ENCODE measurements around the gene MTHFD1L.

MTHFD1L gene

DNA sequence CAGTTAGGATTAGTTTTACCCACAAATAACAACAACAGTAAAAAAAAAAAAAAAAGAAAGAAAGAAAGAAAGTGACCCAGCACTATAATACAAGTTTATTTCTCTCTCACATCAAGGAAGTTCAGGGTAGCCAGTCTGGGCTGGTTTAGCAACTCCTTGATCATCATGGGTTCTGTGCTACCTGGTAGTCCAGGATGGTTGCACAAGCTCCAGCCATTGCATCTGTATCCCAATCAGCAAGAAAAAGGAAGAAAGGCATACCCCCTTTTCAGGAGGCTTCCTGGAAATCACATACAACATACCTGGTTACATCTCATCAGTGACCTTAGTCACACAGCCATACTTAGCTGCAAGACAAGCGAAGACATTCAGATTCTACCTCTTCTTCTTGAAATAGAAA lies 128.5 kb downstream of the MTHFD1L start:
- in situ Hi-C loops (cut with HindIII; ENCODE audit: low sequenced_read_pairs), result no loop called here
- DNase-seq (ENCODE audit: low read depth, low spot score), result no peak
- no peak overlapping the region for H3K4me3 ChIP-seq (ENCODE audit: low read depth, low read length)
- TF ChIP-seq, protein P1, sequence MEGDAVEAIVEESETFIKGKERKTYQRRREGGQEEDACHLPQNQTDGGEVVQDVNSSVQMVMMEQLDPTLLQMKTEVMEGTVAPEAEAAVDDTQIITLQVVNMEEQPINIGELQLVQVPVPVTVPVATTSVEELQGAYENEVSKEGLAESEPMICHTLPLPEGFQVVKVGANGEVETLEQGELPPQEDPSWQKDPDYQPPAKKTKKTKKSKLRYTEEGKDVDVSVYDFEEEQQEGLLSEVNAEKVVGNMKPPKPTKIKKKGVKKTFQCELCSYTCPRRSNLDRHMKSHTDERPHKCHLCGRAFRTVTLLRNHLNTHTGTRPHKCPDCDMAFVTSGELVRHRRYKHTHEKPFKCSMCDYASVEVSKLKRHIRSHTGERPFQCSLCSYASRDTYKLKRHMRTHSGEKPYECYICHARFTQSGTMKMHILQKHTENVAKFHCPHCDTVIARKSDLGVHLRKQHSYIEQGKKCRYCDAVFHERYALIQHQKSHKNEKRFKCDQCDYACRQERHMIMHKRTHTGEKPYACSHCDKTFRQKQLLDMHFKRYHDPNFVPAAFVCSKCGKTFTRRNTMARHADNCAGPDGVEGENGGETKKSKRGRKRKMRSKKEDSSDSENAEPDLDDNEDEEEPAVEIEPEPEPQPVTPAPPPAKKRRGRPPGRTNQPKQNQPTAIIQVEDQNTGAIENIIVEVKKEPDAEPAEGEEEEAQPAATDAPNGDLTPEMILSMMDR (IDR thresholded peaks at IDR 0.05; ENCODE audit: low read depth, low read length), result no peak

GRCh38 chr6:150996968-150997367 lies 131.5 kb downstream of the MTHFD1L start:
- TF ChIP-seq, protein P1 (IDR thresholded peaks at IDR 0.05; ENCODE audit: low read depth, low read length), result no peak
- in situ Hi-C loops (cut with HindIII; ENCODE audit: low sequenced_read_pairs), result no loop called here
- no peak for DNase-seq (ENCODE audit: low read depth, low spot score)
- no peak overlapping the region for H3K4me3 ChIP-seq (ENCODE audit: low read depth, low read length)

DNA sequence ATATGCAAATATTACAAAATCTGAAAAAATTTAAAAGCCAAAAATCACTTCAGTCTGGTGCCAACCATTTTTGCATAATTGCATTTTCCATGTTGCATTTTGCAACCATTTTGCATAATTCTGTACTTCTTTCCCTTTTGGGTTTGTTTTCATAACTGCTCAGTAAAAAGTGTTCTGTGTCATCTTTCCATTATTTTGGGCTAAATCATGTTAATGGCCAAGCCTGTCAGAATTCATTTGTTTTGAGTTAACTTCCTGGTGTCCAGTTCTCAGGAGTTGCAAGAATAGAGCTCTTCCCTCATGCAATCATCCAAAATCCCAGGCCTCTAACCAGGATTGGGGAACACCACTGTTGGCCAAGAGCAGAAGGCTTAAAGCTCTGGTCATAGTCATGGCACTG lies 133.6 kb downstream of the MTHFD1L start:
- TF ChIP-seq, protein P1 (IDR thresholded peaks at IDR 0.05; ENCODE audit: low read depth, low read length), result no peak
- no peak overlapping the region for H3K4me3 ChIP-seq (ENCODE audit: low read depth, low read length)
- in situ Hi-C loops (cut with HindIII; ENCODE audit: low sequenced_read_pairs), result no loop called here
- DNase-seq (ENCODE audit: low read depth, low spot score), result no peak

DNA sequence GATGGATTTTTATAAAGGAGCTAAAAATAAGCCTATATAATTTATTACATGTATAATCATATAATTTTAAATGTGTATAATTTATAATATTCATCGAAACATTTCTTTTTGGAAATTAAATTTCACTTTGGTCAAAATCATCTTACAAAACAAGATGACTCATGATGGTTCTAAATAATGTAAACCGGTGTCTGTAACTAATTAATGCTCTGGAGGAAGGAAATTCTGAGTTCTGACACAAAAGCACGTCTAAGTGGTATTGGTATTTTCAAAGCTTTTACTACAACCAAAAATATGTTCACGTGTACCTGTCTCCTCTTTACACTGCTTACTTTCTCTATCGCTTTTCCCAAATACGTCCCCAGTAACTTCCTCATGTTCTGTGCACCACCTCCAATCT lies 134.1 kb downstream of the MTHFD1L start:
- in situ Hi-C loops (cut with HindIII; ENCODE audit: low sequenced_read_pairs), result no loop called here
- TF ChIP-seq, protein P1 (IDR thresholded peaks at IDR 0.05; ENCODE audit: low read depth, low read length), result no peak
- DNase-seq (ENCODE audit: low read depth, low spot score), result no peak
- no peak overlapping the region for H3K4me3 ChIP-seq (ENCODE audit: low read depth, low read length)

DNA sequence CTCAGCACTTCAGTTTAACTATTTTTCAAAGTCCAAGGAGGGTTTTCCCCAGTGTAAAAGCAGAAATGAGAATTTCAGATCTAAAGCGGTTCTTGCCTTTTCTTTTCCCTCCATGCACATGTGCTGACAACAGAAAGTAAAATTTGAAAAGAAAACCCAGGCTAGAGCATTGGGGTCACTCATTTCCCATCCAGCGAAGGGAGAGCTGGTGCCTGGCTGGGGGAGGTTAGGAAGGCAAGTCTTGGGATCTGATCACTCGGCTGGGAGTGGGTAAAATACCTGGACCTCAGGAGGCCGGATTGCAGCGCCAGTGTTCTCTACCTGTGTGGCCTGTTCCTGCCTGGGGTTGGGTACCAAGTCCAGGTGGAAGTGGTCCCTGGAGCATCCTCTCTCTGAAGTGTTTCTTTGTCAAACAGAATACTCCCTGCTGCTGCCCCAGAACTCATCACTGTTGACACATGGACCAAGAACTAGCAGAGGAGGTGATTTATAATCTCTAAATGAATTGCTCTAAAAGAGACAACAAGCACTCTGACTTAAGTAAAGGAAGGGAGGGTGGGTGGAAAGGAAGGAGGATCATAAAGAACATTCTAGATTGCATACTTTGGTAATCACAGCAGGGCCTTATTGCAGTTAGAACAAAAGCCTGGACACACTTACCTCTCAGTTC lies 136.0 kb downstream of the MTHFD1L start:
- no peak overlapping the region for H3K4me3 ChIP-seq (ENCODE audit: low read depth, low read length)
- TF ChIP-seq, protein P1 (IDR thresholded peaks at IDR 0.05; ENCODE audit: low read depth, low read length), result no peak
- in situ Hi-C loops (cut with HindIII; ENCODE audit: low sequenced_read_pairs), result no loop called here
- no peak for DNase-seq (ENCODE audit: low read depth, low spot score)

DNA sequence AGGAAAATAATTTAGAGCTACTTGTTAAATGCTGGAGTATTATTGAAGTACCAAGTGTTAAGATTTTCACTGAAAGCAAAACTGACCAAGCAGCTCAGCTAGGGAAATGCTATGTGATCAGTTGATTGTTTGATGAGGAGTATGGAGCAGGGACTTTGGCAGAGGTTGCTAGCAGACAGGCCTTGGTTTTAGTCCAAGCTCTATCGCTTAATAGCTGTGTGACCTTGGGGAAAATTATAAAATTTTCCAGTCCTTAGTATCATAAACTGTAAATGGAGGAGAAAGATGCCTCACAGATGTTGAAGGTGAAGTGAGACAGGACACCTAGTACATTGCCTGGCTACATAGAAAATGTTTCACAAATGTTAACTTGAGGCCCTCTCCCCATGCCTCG lies 136.6 kb downstream of the MTHFD1L start:
- TF ChIP-seq, protein P1 (IDR thresholded peaks at IDR 0.05; ENCODE audit: low read depth, low read length), result no peak
- H3K4me3 ChIP-seq (ENCODE audit: low read depth, low read length), result no peak overlapping the region
- in situ Hi-C loops (cut with HindIII; ENCODE audit: low sequenced_read_pairs), result no loop called here
- DNase-seq (ENCODE audit: low read depth, low spot score), result no peak

Measured in astrocyte of the spinal cord (primary cell).